Mesenchymal stem cell (in vitro differentiated cells and primary cell): Measurements from ENCODE around the gene SCN3B.
A peak's percentile ranks its signal among the peaks of the same experiment; 100 is the strongest.

Experiments
- DNase-seq: peaks from one replicate; pipeline ENCODE4 v3.0.0-alpha.2; 2013
- H2AFZ ChIP-seq: one replicate; pipeline ENCODE4 v1.6.1; 2013; ENCODE audit warnings: low read depth, mild to moderate bottlenecking, control low read depth, inconsistent platforms, low read length, moderate library complexity
- H2AK5ac ChIP-seq: 2 replicates; pipeline ENCODE4 v1.6.1; 2013; ENCODE audit warnings: low read length, moderate library complexity, mild to moderate bottlenecking, inconsistent platforms; ENCODE audit not compliant: severe bottlenecking
- H2BK120ac ChIP-seq: one replicate; pipeline ENCODE4 v1.6.1; 2013; ENCODE audit warnings: low read depth, mild to moderate bottlenecking, inconsistent platforms, low read length, moderate library complexity
- H2BK12ac ChIP-seq, 2 experiments: one replicate each; pipeline ENCODE4 v1.6.1; 2013; ENCODE audit warnings: inconsistent platforms in 2 of 2, low read length in 2 of 2, mild to moderate bottlenecking in 2 of 2, moderate library complexity in 2 of 2, control low read depth in 1 of 2
- H2BK15ac ChIP-seq: one replicate; pipeline ENCODE4 v1.6.1; 2013; ENCODE audit warnings: mild to moderate bottlenecking, low read depth, inconsistent platforms; ENCODE audit not compliant: poor library complexity, severe bottlenecking
- H2BK5ac ChIP-seq: 2 replicates; pipeline ENCODE4 v1.6.1; 2013; ENCODE audit warnings: low read depth, mild to moderate bottlenecking, low read length, control low read depth, inconsistent platforms; ENCODE audit not compliant: poor library complexity, severe bottlenecking
- H3K14ac ChIP-seq, 2 experiments: one replicate each; pipeline ENCODE4 v1.6.1; 2013; ENCODE audit warnings: inconsistent platforms in 2 of 2, low read length in 2 of 2, control low read depth in 1 of 2, mild to moderate bottlenecking in 1 of 2, moderate library complexity in 1 of 2
- H3K18ac ChIP-seq, 2 experiments: one replicate each; pipeline ENCODE4 v1.6.1; 2013; ENCODE audit warnings: inconsistent platforms in 2 of 2, low read length in 2 of 2, control low read depth in 1 of 2, low read depth in 1 of 2, mild to moderate bottlenecking in 1 of 2
- H3K23ac ChIP-seq, 2 experiments: one replicate each; pipeline ENCODE4 v1.6.1; 2013; ENCODE audit warnings: inconsistent platforms in 2 of 2, low read length in 2 of 2, mild to moderate bottlenecking in 2 of 2, moderate library complexity in 2 of 2, control low read depth in 1 of 2
- H3K27ac ChIP-seq: 2 replicates; pipeline ENCODE4 v1.5.1; 2013; ENCODE audit warnings: mild to moderate bottlenecking, moderate library complexity, low read length, control low read depth, inconsistent platforms; ENCODE audit not compliant: poor library complexity, severe bottlenecking
- H3K27me3 ChIP-seq, 2 experiments: 2 replicates each; pipeline versions ENCODE4 v1.6.1 to v1.7.0; 2013; ENCODE audit warnings: low read length in 2 of 2, mild to moderate bottlenecking in 2 of 2, moderate library complexity in 2 of 2, control low read depth in 1 of 2, inconsistent platforms in 1 of 2; ENCODE audit not compliant: control insufficient read depth in 1 of 2, insufficient read depth in 1 of 2
- H3K36me3 ChIP-seq, 2 experiments: 2 replicates each; pipeline versions ENCODE4 v1.6.1 to v1.7.0; 2013; ENCODE audit warnings: low read length in 2 of 2, control low read depth in 1 of 2, inconsistent platforms in 1 of 2, low read depth in 1 of 2, mild to moderate bottlenecking in 1 of 2; ENCODE audit not compliant: insufficient read depth in 2 of 2, control insufficient read depth in 1 of 2
- H3K4ac ChIP-seq, 2 experiments: one replicate each; pipeline ENCODE4 v1.6.1; 2013; ENCODE audit warnings: inconsistent platforms in 2 of 2, low read length in 2 of 2, mild to moderate bottlenecking in 2 of 2, moderate library complexity in 2 of 2, control low read depth in 1 of 2, low read depth in 1 of 2
- H3K4me1 ChIP-seq: 2 replicates; pipeline ENCODE4 v1.6.1; 2013; ENCODE audit warnings: low read depth, low read length, control low read depth; ENCODE audit not compliant: control insufficient read depth, insufficient read depth
- H3K4me2 ChIP-seq: 2 replicates; pipeline ENCODE4 v1.6.1; 2013; ENCODE audit warnings: low read length, mild to moderate bottlenecking, inconsistent platforms; ENCODE audit not compliant: poor library complexity, severe bottlenecking
- H3K4me3 ChIP-seq, 2 experiments: 2 replicates each; pipeline versions ENCODE4 v1.5.1 to v1.7.0; 2013; ENCODE audit warnings: low read length in 2 of 2, mild to moderate bottlenecking in 2 of 2, control low read depth in 1 of 2, low read depth in 1 of 2; ENCODE audit not compliant: insufficient read depth in 1 of 2
- H3K79me1 ChIP-seq: replicated peaks from 2 replicates; pipeline ENCODE4 v1.6.1; 2013; ENCODE audit warnings: mild to moderate bottlenecking, control low read depth, low read length, inconsistent platforms; ENCODE audit not compliant: poor library complexity, severe bottlenecking
- H3K9ac ChIP-seq: 2 replicates; pipeline ENCODE4 v1.7.0; 2013; ENCODE audit warnings: mild to moderate bottlenecking, low read length, moderate library complexity
- H3K9me3 ChIP-seq: 2 replicates; pipeline ENCODE4 v1.7.0; 2013; ENCODE audit warnings: mild to moderate bottlenecking, low read length; ENCODE audit not compliant: control insufficient read depth
- H4K8ac ChIP-seq: one replicate; pipeline ENCODE4 v1.6.1; 2013; ENCODE audit warnings: inconsistent platforms, mild to moderate bottlenecking, low read length, moderate library complexity
- H4K91ac ChIP-seq: one replicate; pipeline ENCODE4 v1.6.1; 2013; ENCODE audit warnings: mild to moderate bottlenecking, low read length, inconsistent platforms
- WGBS: methylation state at CpG from one replicate; pipeline ENCODE4 v1.1.7; 2013; ENCODE audit warnings: mixed read lengths; 5-methylcytosine and 5-hydroxymethylcytosine counted together

The SCN3B gene

GRCh38 chr11:123630126-123630608 lies 24.3 kb downstream of the SCN3B start:
- no peak overlapping the region for H3K14ac ChIP-seq
- no peak overlapping the region for H2BK5ac ChIP-seq
- H2BK120ac ChIP-seq: no peak overlapping the region
- H2AFZ ChIP-seq: no peak overlapping the region
- no peaks in the 10 kb centered on the region for H3K4me1 ChIP-seq
- H2BK15ac ChIP-seq: no peak overlapping the region
- H3K18ac ChIP-seq: no peak overlapping the region
- H2AK5ac ChIP-seq: no peak overlapping the region
- peaks cover 2 to 22% of the 10 kb centered on the region in 2 experiments for H3K36me3 ChIP-seq
- no peak overlapping the region for H3K9ac ChIP-seq
- H3K79me1 ChIP-seq: no peaks in the 10 kb centered on the region
- WGBS: 72% methylated on average over 3 of the region's 3 CpGs
- no peak overlapping the region for H3K27ac ChIP-seq
- peaks cover 3 to 20% of the 10 kb centered on the region in 2 experiments for H3K27me3 ChIP-seq
- no peak for DNase-seq
- no peaks in the 10 kb centered on the region for H3K9me3 ChIP-seq
- no peak overlapping the region for H3K4me2 ChIP-seq
- no peak overlapping the region for H4K91ac ChIP-seq
- no peak overlapping the region for H4K8ac ChIP-seq
- H3K23ac ChIP-seq: no peak overlapping the region
- H3K4ac ChIP-seq: no peak overlapping the region
- H2BK12ac ChIP-seq: no peak overlapping the region
- no peak overlapping the region for H3K4me3 ChIP-seq

GRCh38 chr11:123628936-123629683 lies 25.3 kb downstream of the SCN3B start:
- H2AFZ ChIP-seq: no peak overlapping the region
- no peak overlapping the region for H2BK12ac ChIP-seq
- no peaks in the 10 kb centered on the region for H3K9me3 ChIP-seq
- no peak overlapping the region for H2BK15ac ChIP-seq
- H4K91ac ChIP-seq: no peak overlapping the region
- H3K18ac ChIP-seq: no peak overlapping the region
- H4K8ac ChIP-seq: no peak overlapping the region
- no peak overlapping the region for H3K4me2 ChIP-seq
- no peak overlapping the region for H3K27ac ChIP-seq
- no peak overlapping the region for H3K14ac ChIP-seq
- peaks cover 2 to 25% of the 10 kb centered on the region in 2 experiments for H3K36me3 ChIP-seq
- H3K23ac ChIP-seq: no peak overlapping the region
- 74% methylated on average over 10 of the region's 10 CpGs for WGBS
- H3K27me3 ChIP-seq: peaks cover 3 to 13% of the 10 kb centered on the region in 2 experiments
- no peaks in the 10 kb centered on the region for H3K4me1 ChIP-seq
- H3K9ac ChIP-seq: peak overlapping the region; percentile 36
- no peaks in the 10 kb centered on the region for H3K79me1 ChIP-seq
- H2AK5ac ChIP-seq: no peak overlapping the region
- no peak overlapping the region for H2BK120ac ChIP-seq
- no peak overlapping the region for H3K4ac ChIP-seq
- DNase-seq: peak; percentile 29
- no peak overlapping the region for H3K4me3 ChIP-seq
- H2BK5ac ChIP-seq: no peak overlapping the region

GRCh38 chr11:123624974-123625373 lies 29.4 kb downstream of the SCN3B start:
- no peaks in the 10 kb centered on the region for H3K4me1 ChIP-seq
- no peak overlapping the region for H2BK15ac ChIP-seq
- no peaks in the 10 kb centered on the region for H3K79me1 ChIP-seq
- no peak overlapping the region for H3K14ac ChIP-seq
- WGBS: 96% methylated on average over 2 of the region's 2 CpGs
- no peak overlapping the region for H2BK120ac ChIP-seq
- H3K23ac ChIP-seq: no peak overlapping the region
- peaks cover 2 to 49% of the 10 kb centered on the region in 2 experiments for H3K36me3 ChIP-seq
- H3K4me3 ChIP-seq: no peak overlapping the region
- no peak overlapping the region for H3K4ac ChIP-seq
- H4K91ac ChIP-seq: no peak overlapping the region
- no peak overlapping the region for H4K8ac ChIP-seq
- no peaks in the 10 kb centered on the region for H3K9me3 ChIP-seq
- no peak for DNase-seq
- H2BK5ac ChIP-seq: no peak overlapping the region
- no peak overlapping the region for H3K4me2 ChIP-seq
- no peak overlapping the region for H3K18ac ChIP-seq
- H3K9ac ChIP-seq: no peak overlapping the region
- H2AFZ ChIP-seq: no peak overlapping the region
- H3K27ac ChIP-seq: no peak overlapping the region
- H2AK5ac ChIP-seq: no peak overlapping the region
- peaks cover 0 to 3% of the 10 kb centered on the region in 2 experiments for H3K27me3 ChIP-seq
- no peak overlapping the region for H2BK12ac ChIP-seq

GRCh38 chr11:123622576-123622975 lies 31.8 kb downstream of the SCN3B start:
- Histone ChIP-seq H3K9me3 (no peaks in the 10 kb centered on the region), H2AK5ac (no peak overlapping the region), H4K91ac (no peak overlapping the region), H3K27me3 (no peaks in the 10 kb centered on the region), H2BK120ac (no peak overlapping the region), H3K27ac (no peak overlapping the region), H2BK12ac (no peak overlapping the region), H3K36me3 (peaks cover 9 to 73% of the 10 kb centered on the region in 2 experiments), H3K18ac (no peak overlapping the region), H3K4me3 (no peak overlapping the region), H3K14ac (no peak overlapping the region), H2BK5ac (no peak overlapping the region), H3K9ac (no peak overlapping the region), H3K4me2 (no peak overlapping the region), H3K4ac (no peak overlapping the region), H2BK15ac (no peak overlapping the region), H2AFZ (no peak overlapping the region), H3K23ac (no peak overlapping the region), H3K79me1 (no peaks in the 10 kb centered on the region), H3K4me1 (no peaks in the 10 kb centered on the region), H4K8ac (no peak overlapping the region)
- no peak for DNase-seq
- 95% methylated on average over 8 of the region's 9 CpGs for whole genome bisulfite sequencing
